HepG2 (cell line): ENCODE results near the gene SLC12A3. TPM values are rescaled to one million over a fixed set of nuclear protein-coding genes. Genes with fewer than 3 reads are reported as not detected.
A peak's percentile ranks its signal among the peaks of the same experiment; 100 is the strongest.

Experiments used
- EEA1 ChIP-seq: sonication (generic); formaldehyde crosslinking; IDR thresholded peaks from 2 replicates; pipeline ENCODE4 v1.5.1; 2020; ENCODE audit warnings: mild to moderate bottlenecking, missing genetic modification reagents, borderline replicate concordance
- EP300 ChIP-seq, 3 experiments: sonication (generic) in 1 of 3; formaldehyde crosslinking in 1 of 3; IDR thresholded peaks; 2 replicates each; pipeline versions ENCODE4 v1.5.1 to v1.6.1; 2011 to 2020; ENCODE audit warnings: low read depth in 2 of 3, low read length in 2 of 3, borderline replicate concordance in 1 of 3, improper control_type of control experiment in 1 of 3, mild to moderate bottlenecking in 1 of 3, missing genetic modification reagents in 1 of 3, moderate library complexity in 1 of 3
- ETV5 ChIP-seq: IDR thresholded peaks from 2 replicates; pipeline ENCODE4 v1.6.1; 2018; ENCODE audit warnings: missing biosample characterization, missing genetic modification reagents, inconsistent platforms, borderline replicate concordance
- HOXD1 ChIP-seq: sonication (generic); formaldehyde crosslinking; IDR thresholded peaks from 2 replicates; pipeline ENCODE4 v1.5.0; 2020; ENCODE audit warnings: missing genetic modification reagents
- NFIC ChIP-seq: IDR thresholded peaks from 2 replicates; pipeline ENCODE4 v1.6.1; 2012; ENCODE audit warnings: mild to moderate bottlenecking, low read length, inconsistent platforms
- PLRG1 ChIP-seq: fragments of 450-650 bp; conservative IDR thresholded peaks from 2 replicates; pipeline ENCODE4 v1.6.1; 2016
- RFX5 ChIP-seq: IDR thresholded peaks from 2 replicates; pipeline ENCODE4 v1.6.1; 2011; ENCODE audit warnings: low read depth, low read length, improper control_type of control experiment
- SCMH1 ChIP-seq: sonication (generic); formaldehyde crosslinking; IDR thresholded peaks from 2 replicates; pipeline ENCODE4 v1.9.0; 2021; ENCODE audit warnings: missing genetic modification reagents, mild to moderate bottlenecking, borderline replicate concordance
- TBX2 ChIP-seq: sonication (generic); formaldehyde crosslinking; IDR thresholded peaks from 2 replicates; pipeline ENCODE4 v1.5.0; 2020; ENCODE audit warnings: missing genetic modification reagents, mild to moderate bottlenecking, borderline replicate concordance
- THAP11 ChIP-seq: IDR thresholded peaks from 2 replicates; pipeline ENCODE4 v1.6.1; 2016; ENCODE audit warnings: missing biosample characterization, missing genetic modification reagents
- ZNF121 ChIP-seq: sonication (generic); formaldehyde crosslinking; IDR thresholded peaks from 2 replicates; pipeline ENCODE4 v1.5.0; 2020; ENCODE audit warnings: mild to moderate bottlenecking, missing genetic modification reagents
- ZNF264 ChIP-seq: sonication (generic); formaldehyde crosslinking; IDR thresholded peaks from 2 replicates; pipeline ENCODE4 v1.4.0; 2020; ENCODE audit warnings: missing genetic modification reagents
- ZNF451 ChIP-seq: sonication (generic); formaldehyde crosslinking; IDR thresholded peaks from 2 replicates; pipeline ENCODE4 v1.5.0; 2020; ENCODE audit warnings: mild to moderate bottlenecking, missing genetic modification reagents
- ZNF660 ChIP-seq: sonication (generic); formaldehyde crosslinking; IDR thresholded peaks from 2 replicates; pipeline ENCODE4 v1.5.1; 2020; ENCODE audit warnings: mild to moderate bottlenecking, low read depth, missing genetic modification reagents, borderline replicate concordance
- ZNF768 ChIP-seq: sonication (generic); formaldehyde crosslinking; IDR thresholded peaks from 2 replicates; pipeline ENCODE4 v1.4.0; 2020; ENCODE audit warnings: missing genetic modification reagents
- ZNF850 ChIP-seq: sonication (generic); formaldehyde crosslinking; conservative IDR thresholded peaks from 2 replicates; pipeline ENCODE4 v1.9.0; 2021; ENCODE audit warnings: mild to moderate bottlenecking, missing genetic modification reagents
- ZZZ3 ChIP-seq: sonication (generic); formaldehyde crosslinking; IDR thresholded peaks from 2 replicates; pipeline ENCODE4 v1.4.0; 2020; ENCODE audit warnings: missing genetic modification reagents, mild to moderate bottlenecking, borderline replicate concordance
- polyA plus RNA-seq, 8 experiments: library from polyadenylated mRNA; depleted of rRNA in 3 of 8; stranded (reverse) in 7 of 8; unstranded in 1 of 8; fragments of >200 nt; fragmentation: Illumina TruSeq in 4 of 8; extraction: Trizol in 4 of 8; gene quantifications; 2 replicates each; pipeline versions ENCODE4 v1.2.1 to v1.2.3, GENCODE V29; 2011 to 2016; ENCODE audit warnings: low read depth in 4 of 8, missing spikeins in 1 of 8, mixed read lengths in 1 of 8; ENCODE audit not compliant: insufficient read depth in 1 of 8
- total RNA-seq, 5 experiments: library from RNA; depleted of rRNA; stranded (reverse); fragments of >200 nt; fragmentation: Illumina TruSeq; extraction: Trizol; gene quantifications; 2 replicates each; pipeline ENCODE4 v1.2.3, GENCODE V29; 2016; ENCODE audit warnings: low read depth in 1 of 5
- TF ChIP-seq, protein P1 (sequence below): sonication (generic); formaldehyde crosslinking; IDR thresholded peaks from 2 replicates; pipeline ENCODE4 v1.4.0; 2020; ENCODE audit warnings: missing genetic modification reagents
- TF ChIP-seq, protein P2 (sequence below): sonication (generic); formaldehyde crosslinking; IDR thresholded peaks from 2 replicates; pipeline ENCODE4 v1.4.0; 2020; ENCODE audit warnings: missing genetic modification reagents
- TF ChIP-seq, protein P3 (sequence below), 2 experiments: sonication (generic) in 1 of 2; formaldehyde crosslinking in 1 of 2; IDR thresholded peaks; 2 replicates each; pipeline versions ENCODE4 v1.4.0 to v1.6.1; 2018 to 2020; ENCODE audit warnings: missing genetic modification reagents in 2 of 2, borderline replicate concordance in 1 of 2, low read depth in 1 of 2, mild to moderate bottlenecking in 1 of 2, missing biosample characterization in 1 of 2

The SLC12A3 gene
- total and polyA plus RNA-seq, 2 of the 13 experiments (the other 11 are each of a cell fraction or from before 2014, with no cell fraction given): 6.2 TPM; not detected in 1

DNA sequence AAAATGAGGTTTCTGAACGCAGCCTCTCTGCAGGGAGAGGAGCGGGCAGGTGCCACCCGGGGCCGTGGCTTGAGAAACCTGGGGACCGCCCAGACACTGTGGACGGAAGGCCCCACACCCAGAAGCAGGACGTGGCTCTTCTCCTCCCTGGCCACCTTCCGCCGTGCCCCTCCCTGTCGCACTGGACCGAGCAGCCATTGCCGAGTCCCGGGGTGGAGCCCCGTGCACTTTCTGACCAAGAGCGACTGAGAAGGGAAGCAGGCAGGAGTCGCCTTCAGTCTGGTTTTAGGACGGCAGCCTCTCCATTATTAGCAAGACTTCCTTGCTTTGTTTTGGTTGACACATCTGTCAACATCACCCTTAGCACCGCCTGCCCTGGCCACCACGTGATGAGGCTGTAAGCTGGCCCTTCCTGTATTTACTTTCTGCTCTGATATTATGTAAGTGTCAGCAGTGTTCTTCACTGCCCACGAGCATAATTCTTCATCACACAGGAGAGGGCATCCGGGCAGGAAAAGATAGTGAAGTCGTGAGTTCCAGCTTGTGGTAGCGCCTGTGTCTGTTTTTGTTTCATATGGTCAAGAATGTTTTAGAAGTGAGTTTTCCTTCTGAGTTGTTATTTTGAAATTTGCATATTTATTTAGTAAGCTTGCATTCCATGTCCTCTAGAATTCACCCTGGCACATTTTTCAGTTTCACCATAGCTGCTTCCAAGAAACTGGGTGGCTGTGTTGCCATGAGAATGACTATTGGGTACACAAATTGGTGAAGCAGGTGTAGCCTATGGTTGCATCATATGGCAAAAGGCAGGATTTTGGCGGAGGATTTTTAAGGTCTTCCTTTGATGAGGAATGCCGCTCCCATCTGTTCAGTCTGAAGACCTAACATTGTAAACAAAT is 68.0 kb downstream of the SLC12A3 start (continued):
- TF ChIP-seq, protein P1, sequence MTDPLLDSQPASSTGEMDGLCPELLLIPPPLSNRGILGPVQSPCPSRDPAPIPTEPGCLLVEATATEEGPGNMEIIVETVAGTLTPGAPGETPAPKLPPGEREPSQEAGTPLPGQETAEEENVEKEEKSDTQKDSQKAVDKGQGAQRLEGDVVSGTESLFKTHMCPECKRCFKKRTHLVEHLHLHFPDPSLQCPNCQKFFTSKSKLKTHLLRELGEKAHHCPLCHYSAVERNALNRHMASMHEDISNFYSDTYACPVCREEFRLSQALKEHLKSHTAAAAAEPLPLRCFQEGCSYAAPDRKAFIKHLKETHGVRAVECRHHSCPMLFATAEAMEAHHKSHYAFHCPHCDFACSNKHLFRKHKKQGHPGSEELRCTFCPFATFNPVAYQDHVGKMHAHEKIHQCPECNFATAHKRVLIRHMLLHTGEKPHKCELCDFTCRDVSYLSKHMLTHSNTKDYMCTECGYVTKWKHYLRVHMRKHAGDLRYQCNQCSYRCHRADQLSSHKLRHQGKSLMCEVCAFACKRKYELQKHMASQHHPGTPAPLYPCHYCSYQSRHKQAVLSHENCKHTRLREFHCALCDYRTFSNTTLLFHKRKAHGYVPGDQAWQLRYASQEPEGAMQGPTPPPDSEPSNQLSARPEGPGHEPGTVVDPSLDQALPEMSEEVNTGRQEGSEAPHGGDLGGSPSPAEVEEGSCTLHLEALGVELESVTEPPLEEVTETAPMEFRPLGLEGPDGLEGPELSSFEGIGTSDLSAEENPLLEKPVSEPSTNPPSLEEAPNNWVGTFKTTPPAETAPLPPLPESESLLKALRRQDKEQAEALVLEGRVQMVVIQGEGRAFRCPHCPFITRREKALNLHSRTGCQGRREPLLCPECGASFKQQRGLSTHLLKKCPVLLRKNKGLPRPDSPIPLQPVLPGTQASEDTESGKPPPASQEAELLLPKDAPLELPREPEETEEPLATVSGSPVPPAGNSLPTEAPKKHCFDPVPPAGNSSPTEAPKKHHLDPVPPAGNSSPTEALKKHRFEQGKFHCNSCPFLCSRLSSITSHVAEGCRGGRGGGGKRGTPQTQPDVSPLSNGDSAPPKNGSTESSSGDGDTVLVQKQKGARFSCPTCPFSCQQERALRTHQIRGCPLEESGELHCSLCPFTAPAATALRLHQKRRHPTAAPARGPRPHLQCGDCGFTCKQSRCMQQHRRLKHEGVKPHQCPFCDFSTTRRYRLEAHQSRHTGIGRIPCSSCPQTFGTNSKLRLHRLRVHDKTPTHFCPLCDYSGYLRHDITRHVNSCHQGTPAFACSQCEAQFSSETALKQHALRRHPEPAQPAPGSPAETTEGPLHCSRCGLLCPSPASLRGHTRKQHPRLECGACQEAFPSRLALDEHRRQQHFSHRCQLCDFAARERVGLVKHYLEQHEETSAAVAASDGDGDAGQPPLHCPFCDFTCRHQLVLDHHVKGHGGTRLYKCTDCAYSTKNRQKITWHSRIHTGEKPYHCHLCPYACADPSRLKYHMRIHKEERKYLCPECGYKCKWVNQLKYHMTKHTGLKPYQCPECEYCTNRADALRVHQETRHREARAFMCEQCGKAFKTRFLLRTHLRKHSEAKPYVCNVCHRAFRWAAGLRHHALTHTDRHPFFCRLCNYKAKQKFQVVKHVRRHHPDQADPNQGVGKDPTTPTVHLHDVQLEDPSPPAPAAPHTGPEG: no peak; the same call in 1 of the 2 replicates
- TF ChIP-seq TBX2 (CRISPR knock-in tag) (peak; percentile 74; the same call in 1 of the 2 replicates), ZNF660 (no peak), EEA1 (CRISPR knock-in tag) (no peak), ZNF451 (CRISPR knock-in tag) (0 out of 2 replicates have a peak, but pooled peaks have one; percentile 35), ETV5 (peak; percentile 71), SCMH1 (CRISPR knock-in tag) (no peak), ZNF768 (no peak), PLRG1 (no peak), RFX5 (no peak), ZNF121 (CRISPR knock-in tag) (no peak), HOXD1 (CRISPR knock-in tag) (no peak), EP300 (IDR thresholded peaks at IDR 0.05; ENCODE audit: low read depth in 2 of 2, low read length in 2 of 2) (peak in 1 of 2 experiments; percentile 65; a peak in 2 of 4 replicates), EP300 (CRISPR knock-in tag; IDR thresholded peaks at IDR 0.05; ENCODE audit: borderline replicate concordance) (peak; percentile 40; the same call in 1 of the 2 replicates), THAP11 (peak; percentile 83), ZZZ3 (CRISPR knock-in tag) (no peak), NFIC (no peak), ZNF850 (CRISPR knock-in tag) (no peak), ZNF264 (CRISPR knock-in tag) (0 out of 2 replicates have a peak, but pooled peaks have one; percentile 16)
- TF ChIP-seq, protein P2, sequence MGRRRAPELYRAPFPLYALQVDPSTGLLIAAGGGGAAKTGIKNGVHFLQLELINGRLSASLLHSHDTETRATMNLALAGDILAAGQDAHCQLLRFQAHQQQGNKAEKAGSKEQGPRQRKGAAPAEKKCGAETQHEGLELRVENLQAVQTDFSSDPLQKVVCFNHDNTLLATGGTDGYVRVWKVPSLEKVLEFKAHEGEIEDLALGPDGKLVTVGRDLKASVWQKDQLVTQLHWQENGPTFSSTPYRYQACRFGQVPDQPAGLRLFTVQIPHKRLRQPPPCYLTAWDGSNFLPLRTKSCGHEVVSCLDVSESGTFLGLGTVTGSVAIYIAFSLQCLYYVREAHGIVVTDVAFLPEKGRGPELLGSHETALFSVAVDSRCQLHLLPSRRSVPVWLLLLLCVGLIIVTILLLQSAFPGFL: no peak
- TF ChIP-seq, protein P3, sequence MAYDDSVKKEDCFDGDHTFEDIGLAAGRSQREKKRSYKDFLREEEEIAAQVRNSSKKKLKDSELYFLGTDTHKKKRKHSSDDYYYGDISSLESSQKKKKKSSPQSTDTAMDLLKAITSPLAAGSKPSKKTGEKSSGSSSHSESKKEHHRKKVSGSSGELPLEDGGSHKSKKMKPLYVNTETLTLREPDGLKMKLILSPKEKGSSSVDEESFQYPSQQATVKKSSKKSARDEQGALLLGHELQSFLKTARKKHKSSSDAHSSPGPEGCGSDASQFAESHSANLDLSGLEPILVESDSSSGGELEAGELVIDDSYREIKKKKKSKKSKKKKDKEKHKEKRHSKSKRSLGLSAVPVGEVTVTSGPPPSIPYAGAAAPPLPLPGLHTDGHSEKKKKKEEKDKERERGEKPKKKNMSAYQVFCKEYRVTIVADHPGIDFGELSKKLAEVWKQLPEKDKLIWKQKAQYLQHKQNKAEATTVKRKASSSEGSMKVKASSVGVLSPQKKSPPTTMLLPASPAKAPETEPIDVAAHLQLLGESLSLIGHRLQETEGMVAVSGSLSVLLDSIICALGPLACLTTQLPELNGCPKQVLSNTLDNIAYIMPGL (CRISPR knock-in tag; IDR thresholded peaks at IDR 0.05; ENCODE audit: borderline replicate concordance in 1 of 2, low read depth in 1 of 2): peak; percentile 49 to 83; a peak in 1 of 4 replicates
